NOMO-1 treated with DMSO at 0.1 percent for 48 hours (cell line): Measurements from ENCODE around the gene GPATCH4.
"Not testable (repeated sequence)": the region's sequence is repeated elsewhere in the genome, so short reads cannot be mapped to it uniquely, and the experiment has no call there.

Source experiments
- DNase-seq: peaks from one replicate; lab custom pipeline; 2025; ENCODE audit not compliant: unreplicated experiment; lab: John Stamatoyannopoulos, UW

Gene GPATCH4

DNA sequence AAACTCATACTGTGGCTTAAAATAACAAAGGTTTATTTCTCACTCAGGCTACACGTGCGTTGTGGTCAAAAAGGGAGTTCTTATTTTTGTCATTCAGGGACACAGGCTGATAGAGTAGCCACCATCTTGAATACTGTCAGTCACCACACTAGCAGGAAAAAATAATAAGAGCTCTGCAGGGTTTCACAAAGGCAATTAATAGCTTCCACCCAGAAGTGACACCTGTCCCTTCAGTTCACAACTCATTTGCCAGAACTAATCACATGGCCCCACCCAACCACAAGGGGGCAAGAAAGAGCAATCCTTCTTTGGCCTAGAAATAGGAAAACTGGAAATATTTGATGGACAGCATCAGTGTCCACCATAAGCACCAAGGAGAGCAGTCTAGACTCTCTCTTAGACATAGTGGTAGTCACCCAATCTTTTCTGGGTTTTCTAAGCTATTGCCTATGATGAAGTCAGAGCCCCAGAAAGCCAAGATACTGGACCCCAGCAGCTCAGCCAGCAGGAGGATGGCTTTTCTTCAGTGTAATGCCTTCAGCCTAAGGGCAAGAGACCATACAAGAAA lies 26.1 kb upstream of the GPATCH4 start:
- DNase-seq: peak; percentile 41

GRCh38 chr1:156626079-156626438 lies 24.8 kb upstream of the GPATCH4 start:
- DNase-seq: no peak

DNA sequence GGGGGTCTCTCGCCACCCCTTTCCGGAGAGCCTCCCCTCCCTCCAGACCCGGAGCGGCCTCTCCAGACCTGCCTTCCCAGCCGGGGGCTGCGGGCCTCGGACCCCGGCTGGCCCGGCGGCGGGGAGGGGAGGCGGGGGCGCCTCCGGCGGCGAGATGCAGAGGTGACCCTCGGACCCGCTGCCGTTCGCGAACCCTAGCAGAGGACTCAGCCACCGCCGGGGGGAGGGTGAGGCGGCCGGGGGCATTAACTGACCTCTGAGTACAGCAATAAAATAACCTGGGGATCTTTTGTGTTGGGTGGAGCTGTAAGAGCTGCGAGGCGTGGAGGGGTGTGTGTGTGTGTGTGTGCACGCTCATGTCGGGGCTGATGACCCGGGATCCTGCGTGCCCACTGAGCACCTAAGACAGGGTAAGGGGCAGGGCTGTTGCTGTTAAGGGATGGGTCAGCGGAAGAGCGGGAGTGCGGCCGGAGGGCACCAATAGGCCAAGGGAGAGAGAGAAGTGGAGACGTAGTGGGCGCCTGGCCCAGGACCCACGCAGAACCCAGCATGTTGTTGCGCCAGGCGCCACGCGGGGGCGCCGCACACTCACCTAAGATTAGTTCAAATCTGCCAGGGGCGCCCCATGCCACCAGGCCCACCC lies 24.3 kb upstream of the GPATCH4 start:
- DNase-seq: no peak

GRCh38 chr1:156624814-156625435 lies 23.6 kb upstream of the GPATCH4 start:
- DNase-seq: no peak

DNA sequence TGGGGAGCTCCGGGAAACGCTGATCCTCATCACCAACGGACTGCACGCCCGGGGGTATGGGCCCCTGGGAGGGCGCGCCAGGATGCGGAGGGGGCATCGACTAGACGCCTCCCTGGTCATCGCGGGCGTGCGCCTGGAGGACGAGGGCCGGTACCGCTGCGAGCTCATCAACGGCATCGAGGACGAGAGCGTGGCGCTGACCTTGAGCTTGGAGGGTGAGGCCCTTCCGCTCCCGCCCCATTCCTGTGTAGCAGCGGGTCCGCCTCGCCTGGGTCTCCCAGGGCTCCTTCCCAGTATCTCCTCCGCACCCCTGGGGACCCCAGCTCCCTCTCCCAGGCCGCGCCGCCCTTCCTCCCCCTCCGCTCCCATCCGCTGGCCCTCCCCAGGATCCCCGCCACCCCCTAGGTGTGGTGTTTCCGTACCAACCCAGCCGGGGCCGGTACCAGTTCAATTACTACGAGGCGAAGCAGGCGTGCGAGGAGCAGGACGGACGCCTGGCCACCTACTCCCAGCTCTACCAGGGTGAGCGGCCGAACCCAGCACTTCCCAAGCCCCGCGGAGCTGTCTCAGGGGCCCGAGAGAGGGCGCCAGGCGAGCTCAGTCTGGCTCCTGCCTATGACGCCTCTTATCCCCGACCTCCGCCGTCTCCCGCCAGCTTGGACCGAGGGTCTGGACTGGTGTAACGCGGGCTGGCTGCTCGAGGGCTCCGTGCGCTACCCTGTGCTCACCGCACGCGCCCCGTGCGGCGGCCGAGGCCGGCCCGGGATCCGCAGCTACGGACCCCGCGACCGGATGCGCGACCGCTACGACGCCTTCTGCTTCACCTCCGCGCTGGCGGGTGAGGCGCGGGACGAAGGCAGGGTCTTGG lies 22.9 kb upstream of the GPATCH4 start:
- peak; percentile 40 for DNase-seq

DNA sequence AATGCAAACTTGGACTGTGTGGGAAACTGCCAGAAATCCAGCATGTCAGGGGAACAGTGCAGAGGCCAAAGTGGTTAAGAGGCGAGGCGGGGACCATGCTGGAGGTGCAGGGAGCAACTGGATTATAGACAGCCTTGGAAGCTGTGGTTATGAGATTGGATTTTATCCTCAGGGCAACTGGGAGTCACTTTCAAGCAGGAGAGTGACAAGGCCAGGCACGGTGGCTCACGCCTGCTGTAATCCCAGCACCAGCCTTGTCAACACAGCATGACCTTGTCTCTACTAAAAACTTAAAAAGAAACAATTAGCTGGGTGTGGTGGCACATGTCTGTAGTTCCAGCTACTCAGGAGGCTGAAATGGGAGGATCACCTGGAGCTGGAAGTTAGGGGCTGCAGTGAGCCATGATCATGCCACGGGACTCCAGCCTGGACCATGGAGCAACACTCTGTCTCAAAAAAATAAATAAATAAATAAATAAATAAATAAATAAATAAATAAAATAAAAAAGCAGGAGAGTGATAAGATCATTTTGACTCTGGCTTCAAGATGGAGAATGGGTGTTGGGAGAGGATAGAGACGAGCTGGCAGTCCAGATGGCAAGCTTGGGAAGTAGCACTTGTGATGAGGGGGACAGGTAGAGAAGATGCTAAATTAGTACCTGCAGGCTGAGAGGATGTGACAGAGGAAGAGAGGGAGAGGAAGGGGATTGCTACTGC lies 21.5 kb upstream of the GPATCH4 start:
- DNase-seq: no peak

- no peak for DNase-seq
These were observed 18.3 kb upstream of the GPATCH4 start for GRCh38 chr1:156619582-156619955.

DNA sequence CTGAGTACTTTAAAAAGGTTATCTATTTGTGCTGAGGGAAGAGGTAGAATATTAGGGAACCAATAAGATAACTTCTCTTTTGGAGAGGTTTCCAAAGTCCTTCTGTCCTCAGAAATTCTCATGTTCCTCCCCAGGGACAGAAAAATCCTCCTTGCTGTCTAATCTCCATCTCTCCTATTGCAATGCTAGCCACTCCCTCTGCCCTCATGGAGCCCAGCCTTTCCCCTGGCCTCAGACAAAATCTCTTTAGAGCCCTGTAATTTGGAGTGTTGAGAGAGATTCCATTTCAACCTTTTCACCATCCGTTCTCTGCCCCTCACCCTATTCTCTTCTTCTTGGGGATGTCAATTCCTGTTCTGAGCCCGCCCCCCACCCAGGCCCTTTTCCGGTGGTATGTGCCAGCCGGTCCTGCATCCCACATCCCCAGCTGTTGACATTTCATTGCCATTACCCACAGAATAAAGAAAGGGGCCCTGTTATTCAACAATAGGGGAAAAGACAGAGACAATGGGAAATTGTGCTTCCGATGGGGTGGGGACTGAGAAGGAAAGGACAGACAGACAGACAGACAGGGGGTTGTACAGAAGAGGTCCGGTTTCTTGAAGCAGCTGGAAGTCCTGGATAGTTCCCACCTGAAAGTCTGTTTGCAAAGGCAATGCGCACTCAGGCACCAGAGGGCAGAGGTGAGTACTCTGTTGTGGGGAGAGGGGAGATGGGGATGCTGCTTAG lies 17.7 kb upstream of the GPATCH4 start, which contains the start of gene HAPLN2:
Gene HAPLN2 (plus strand): TSS at position 563 of the 729 bp plus-strand sequence. CDS start 4,076 bp downstream, outside the sequence.
- no peak for DNase-seq

DNA sequence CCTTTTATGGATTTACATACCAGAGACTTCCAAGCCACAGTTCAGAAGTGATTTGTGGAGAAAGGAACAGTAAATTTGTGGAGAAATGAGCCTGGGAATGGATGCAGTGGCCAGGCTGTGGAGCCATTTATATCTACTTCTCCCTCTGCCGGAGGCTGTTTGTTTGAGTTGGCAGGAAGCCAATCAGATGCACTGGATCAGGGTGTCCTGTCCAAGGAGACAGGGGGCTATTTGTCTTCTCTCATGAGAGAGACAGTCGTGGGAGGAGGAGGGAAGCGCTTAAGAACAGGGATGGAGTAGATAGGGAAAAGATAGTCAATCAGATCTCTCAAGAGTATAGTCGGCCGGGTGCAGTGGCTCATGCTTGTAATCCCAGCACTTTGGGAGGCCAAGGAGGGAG lies 15.2 kb upstream of the GPATCH4 start:
- DNase-seq: no peak

DNA sequence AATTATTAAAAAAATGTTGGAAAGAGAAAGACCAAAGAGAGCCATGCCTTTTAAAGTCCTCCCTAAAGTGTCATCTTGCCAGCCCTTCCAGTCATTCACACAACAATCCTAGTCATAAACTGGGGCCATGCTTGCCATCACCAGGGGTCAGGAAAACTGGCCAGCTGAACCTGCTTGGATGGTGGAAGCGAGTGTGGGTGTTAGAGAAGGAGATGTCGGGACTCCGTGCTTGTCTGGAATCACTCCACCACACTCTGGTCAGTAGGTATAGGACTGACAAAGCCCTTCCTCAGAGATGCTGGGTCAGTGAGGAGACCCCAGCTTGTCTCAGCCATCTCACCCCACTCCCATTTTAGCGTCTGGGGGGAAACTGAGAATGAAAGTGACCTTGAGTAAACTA lies 14.7 kb upstream of the GPATCH4 start:
- DNase-seq: no peak

DNA sequence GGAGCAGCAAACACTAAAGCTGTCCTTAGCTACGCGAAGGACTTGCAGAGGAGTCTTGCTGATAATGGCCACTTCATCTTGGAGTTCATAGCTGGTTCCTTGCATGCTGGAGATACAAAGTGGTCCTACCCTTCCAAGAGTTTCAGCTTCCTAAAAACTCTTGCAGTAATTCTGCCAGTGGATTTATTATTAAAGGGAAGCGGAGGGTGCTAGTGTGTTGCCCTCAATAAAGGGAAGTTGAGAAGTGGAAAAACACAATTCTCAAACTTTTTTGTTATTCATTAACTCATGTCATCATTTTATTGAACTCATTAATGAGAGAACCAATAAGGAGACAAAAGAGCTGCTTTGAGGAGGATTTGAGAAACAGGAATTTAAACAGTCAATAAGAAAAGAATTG lies 11.4 kb upstream of the GPATCH4 start:
- peak; percentile 32 for DNase-seq

DNA sequence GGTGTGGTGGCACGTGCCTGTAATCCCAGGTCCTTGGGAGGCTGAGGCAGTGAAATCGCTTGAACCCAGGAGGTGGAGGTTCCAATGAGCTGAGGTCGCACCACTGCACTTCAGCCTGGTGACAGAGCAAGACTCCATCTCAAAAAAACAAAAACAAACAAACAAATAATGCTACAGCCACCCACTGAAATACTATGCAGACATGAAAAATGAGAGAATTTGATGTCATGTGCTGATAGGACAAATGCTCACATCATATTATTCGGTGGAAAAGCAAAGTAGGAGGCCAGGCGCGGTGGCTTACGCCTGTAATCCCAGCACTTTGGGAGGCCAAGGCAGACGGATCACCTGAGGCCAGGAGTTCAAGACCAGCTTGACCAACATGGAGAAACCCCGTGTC lies 8.8 kb upstream of the GPATCH4 start:
- not testable (repeated sequence) for DNase-seq

DNA sequence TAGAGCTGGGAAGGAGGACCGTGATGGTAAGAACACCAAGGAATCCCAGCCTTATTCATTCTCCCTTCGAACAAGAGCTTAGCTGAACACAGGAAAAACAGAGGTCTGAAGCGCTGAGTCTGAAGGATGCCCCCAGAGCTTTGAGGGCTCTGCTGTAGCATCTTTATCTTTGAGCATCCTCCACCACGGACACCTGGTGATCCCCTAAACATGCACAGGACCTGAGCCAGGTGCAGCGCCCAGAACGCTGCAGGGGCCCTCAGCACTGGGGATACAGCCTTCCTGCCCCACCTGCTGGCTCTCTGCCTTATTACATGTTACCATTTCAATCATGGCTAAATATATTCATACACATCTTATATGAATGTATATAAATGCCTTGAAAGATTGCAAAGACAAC lies 7.7 kb upstream of the GPATCH4 start:
- peak; percentile 26 for DNase-seq

- DNase-seq: peak; percentile 89
These were observed 6.9 kb upstream of the GPATCH4 start for GRCh38 chr1:156608036-156608674.

- DNase-seq: not testable (repeated sequence)
These were observed 6.1 kb upstream of the GPATCH4 start for GRCh38 chr1:156607344-156607743.

GRCh38 chr1:156602557-156602993 lies 1.3 kb upstream of the GPATCH4 start:
- DNase-seq: no peak

DNA sequence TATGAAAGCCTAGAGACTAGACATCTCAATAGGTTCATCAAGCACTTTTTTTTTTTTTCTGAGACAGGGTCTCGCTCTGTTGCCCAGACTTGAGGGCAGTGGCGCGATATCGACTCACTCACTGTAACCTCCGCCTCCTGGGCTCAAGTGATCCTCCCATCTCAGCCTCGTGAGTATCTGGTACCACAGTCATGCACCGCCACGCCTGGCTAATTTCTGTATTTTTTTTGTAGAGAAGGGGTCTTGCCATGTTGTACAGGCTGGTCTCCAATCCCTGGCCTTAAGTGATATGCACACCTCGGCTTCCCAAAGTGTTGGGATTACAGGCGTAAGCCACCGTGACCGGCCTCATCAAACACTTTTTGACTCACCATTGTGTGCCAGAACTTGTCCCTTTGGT lies 613 bp upstream of the GPATCH4 start:
- DNase-seq: no peak

GRCh38 chr1:156600733-156601121 lies 552 bp downstream of the GPATCH4 start:
- no peak for DNase-seq

DNA sequence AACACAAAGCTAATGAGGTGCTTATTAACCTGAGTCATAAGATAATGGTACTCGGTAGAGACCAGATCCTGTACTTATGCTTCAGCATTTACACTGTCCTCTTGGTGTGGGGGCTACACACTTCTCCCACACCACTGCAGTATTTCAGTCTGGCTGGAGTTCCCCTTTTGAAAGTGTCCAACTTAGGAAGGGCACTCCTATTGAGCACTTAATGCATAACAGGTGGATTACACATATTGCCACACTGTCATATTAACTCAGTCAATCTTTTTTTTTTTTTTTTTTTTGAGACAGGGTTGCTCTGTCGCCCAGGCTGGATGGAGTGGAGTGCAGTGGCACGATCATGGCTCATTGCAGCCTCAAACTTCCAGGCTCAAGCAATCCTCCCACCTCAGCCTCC lies 1.5 kb downstream of the GPATCH4 start:
- DNase-seq: peak; percentile 76
